ENCODE measurements around the gene ARL10.

Gene ARL10

DNA sequence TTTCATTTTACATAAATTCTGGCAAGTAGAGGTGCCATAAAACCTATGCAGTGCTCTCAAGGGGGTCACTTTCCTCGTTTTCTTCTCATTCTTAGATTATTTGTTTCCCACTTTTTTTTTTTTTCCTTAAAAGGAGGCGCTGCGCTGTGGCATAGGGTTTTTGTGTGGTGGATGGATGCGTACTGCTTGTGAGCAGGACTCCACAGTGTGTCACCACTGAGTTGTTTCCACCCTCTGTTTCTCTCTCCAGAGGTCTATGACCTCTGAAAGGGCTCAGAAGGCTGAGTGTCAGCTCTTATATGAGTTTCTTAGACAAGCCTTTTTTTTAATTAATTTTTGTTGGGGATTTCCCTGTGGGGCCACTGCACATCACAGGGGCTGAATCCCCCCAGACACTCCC is 64.7 kb downstream of the ARL10 start:
- TF ChIP-seq, protein P1, sequence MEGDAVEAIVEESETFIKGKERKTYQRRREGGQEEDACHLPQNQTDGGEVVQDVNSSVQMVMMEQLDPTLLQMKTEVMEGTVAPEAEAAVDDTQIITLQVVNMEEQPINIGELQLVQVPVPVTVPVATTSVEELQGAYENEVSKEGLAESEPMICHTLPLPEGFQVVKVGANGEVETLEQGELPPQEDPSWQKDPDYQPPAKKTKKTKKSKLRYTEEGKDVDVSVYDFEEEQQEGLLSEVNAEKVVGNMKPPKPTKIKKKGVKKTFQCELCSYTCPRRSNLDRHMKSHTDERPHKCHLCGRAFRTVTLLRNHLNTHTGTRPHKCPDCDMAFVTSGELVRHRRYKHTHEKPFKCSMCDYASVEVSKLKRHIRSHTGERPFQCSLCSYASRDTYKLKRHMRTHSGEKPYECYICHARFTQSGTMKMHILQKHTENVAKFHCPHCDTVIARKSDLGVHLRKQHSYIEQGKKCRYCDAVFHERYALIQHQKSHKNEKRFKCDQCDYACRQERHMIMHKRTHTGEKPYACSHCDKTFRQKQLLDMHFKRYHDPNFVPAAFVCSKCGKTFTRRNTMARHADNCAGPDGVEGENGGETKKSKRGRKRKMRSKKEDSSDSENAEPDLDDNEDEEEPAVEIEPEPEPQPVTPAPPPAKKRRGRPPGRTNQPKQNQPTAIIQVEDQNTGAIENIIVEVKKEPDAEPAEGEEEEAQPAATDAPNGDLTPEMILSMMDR (IDR thresholded peaks at IDR 0.05): no peak
